Neural progenitor cell (in vitro differentiated cells): ENCODE data around the gene CTSK. TPM values are rescaled to one million over a fixed set of nuclear protein-coding genes. Genes with fewer than 3 reads are reported as not detected.

Experiments used
- DNase-seq: peaks from one replicate; pipeline ENCODE4 v3.0.0-alpha.2; 2016; ENCODE audit warnings: low spot score
- H2AFZ ChIP-seq: fragments of 200-600 bp; sonication (generic); replicated peaks from 2 replicates; pipeline ENCODE4 v1.6.1; 2016; ENCODE audit warnings: antibody characterized with exemption
- H3F3A ChIP-seq: fragments of 200-600 bp; sonication (generic); 2 replicates; pipeline ENCODE4 v1.6.1; 2016; ENCODE audit warnings: antibody characterized with exemption, low read depth
- H3K27ac ChIP-seq: fragments of 200-600 bp; sonication (generic); 2 replicates; pipeline ENCODE4 v1.5.1; 2016; ENCODE audit warnings: mild to moderate bottlenecking
- H3K27me3 ChIP-seq: fragments of 200-600 bp; sonication (generic); 2 replicates; pipeline ENCODE4 v1.6.1; 2016; ENCODE audit warnings: mild to moderate bottlenecking, moderate library complexity
- H3K36me3 ChIP-seq: fragments of 200-600 bp; sonication (generic); 2 replicates; pipeline ENCODE4 v1.5.1; 2016
- H3K4me1 ChIP-seq: fragments of 200-600 bp; sonication (generic); 2 replicates; pipeline ENCODE4 v1.6.1; 2016; ENCODE audit warnings: mixed run types
- H3K4me2 ChIP-seq: fragments of 200-600 bp; sonication (generic); 2 replicates; pipeline ENCODE4 v1.6.1; 2016
- H3K4me3 ChIP-seq: fragments of 200-600 bp; sonication (generic); 2 replicates; pipeline ENCODE4 v1.5.1; 2016
- H3K79me2 ChIP-seq: fragments of 200-600 bp; sonication (generic); 2 replicates; pipeline ENCODE4 v1.6.1; 2016; ENCODE audit warnings: low read depth
- H3K9ac ChIP-seq: fragments of 200-600 bp; sonication (generic); 2 replicates; pipeline ENCODE4 v1.6.1; 2016
- H3K9me3 ChIP-seq: fragments of 200-600 bp; sonication (generic); 2 replicates; pipeline ENCODE4 v1.5.1; 2016; ENCODE audit warnings: low read depth
- H4K20me1 ChIP-seq: fragments of 200-600 bp; sonication (generic); 2 replicates; pipeline ENCODE4 v1.6.1; 2016; ENCODE audit warnings: low read depth
- H3K27ac Mint-ChIP-seq: 3 replicates; pipeline ENCODE4 v1.8.0; 2021; ENCODE audit warnings: mixed read lengths
- H3K27me3 Mint-ChIP-seq: 2 replicates; pipeline ENCODE4 v1.8.0; 2022; ENCODE audit warnings: low read depth, mild to moderate bottlenecking, inconsistent platforms, moderate library complexity, mixed read lengths; ENCODE audit not compliant: insufficient read depth
- H3K36me3 Mint-ChIP-seq: 3 replicates; pipeline ENCODE4 v1.8.0; 2021; ENCODE audit warnings: mixed read lengths
- H3K4me1 Mint-ChIP-seq: 3 replicates; pipeline ENCODE4 v1.8.0; 2021; ENCODE audit warnings: mixed read lengths
- H3K4me3 Mint-ChIP-seq: 3 replicates; pipeline ENCODE4 v1.8.0; 2021; ENCODE audit warnings: mild to moderate bottlenecking, moderate library complexity, mixed read lengths
- H3K9me3 Mint-ChIP-seq: 3 replicates; pipeline ENCODE4 v1.8.0; 2020; ENCODE audit warnings: mixed read lengths
- EZH2 ChIP-seq: fragments of 200-600 bp; sonication (generic); IDR thresholded peaks from 2 replicates; pipeline ENCODE4 v1.6.1; 2017; ENCODE audit warnings: antibody characterized with exemption, mild to moderate bottlenecking, moderate library complexity
- EZH2phosphoT487 ChIP-seq: fragments of 200-600 bp; sonication (generic); IDR thresholded peaks from 2 replicates; pipeline ENCODE4 v1.6.1; 2017; ENCODE audit warnings: antibody characterized with exemption
- total RNA-seq: library from RNA; depleted of rRNA; stranded (reverse); fragments of >200 nt; gene quantifications from 2 replicates; pipeline ENCODE4 v1.2.3, GENCODE V29; 2015; ENCODE audit warnings: low replicate concordance
- TF ChIP-seq, protein P1 (sequence below): fragments of 200-600 bp; sonication (generic); IDR thresholded peaks from 2 replicates; pipeline ENCODE4 v1.5.1; 2017; ENCODE audit warnings: antibody characterized with exemption, mild to moderate bottlenecking

CTSK gene
- total RNA-seq, 1 donor from 2014 or later = 6.7 TPM

DNA sequence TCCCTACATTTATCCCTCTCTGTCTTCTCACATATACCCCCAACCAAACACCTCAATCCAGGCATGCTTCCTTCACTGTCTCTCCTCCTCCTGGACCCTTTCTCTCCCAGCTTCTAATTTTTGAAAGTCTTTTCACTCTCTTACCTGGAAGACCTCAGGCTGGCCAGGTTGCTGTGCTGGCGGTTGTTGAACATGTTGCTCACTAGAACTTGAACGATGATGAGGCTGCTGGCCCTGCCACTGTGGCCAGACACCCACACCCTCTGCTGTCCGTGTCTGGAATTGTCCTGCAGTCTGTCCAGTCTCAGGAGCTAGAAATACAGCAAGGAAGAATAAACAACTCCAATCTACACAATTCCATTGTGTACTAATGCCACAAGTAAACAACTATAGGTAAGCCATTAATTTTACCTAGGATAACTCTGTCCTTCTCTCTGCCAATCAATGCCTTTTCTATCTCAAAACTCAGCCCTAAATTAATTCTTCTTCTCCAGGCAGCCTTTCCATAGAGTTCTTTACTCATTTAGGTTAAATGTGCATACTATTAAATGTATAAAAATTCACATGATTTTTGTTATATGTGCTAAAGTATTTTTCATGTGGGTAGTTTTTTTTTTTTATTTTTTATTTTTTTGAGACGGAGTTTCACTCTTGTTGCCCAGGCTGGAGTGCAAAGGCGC is 5.1 kb upstream of the CTSK start:
- Histone ChIP-seq H3K27me3 (no peaks in the 10 kb centered on the region), H3K4me1 (peaks cover 3% of the 10 kb centered on the region), H3K27ac (no peak overlapping the region), H3K79me2 (no peaks in the 10 kb centered on the region), H3K9me3 (no peaks in the 10 kb centered on the region), H3K4me3 (no peak overlapping the region), H4K20me1 (no peaks in the 10 kb centered on the region), H3F3A (no peaks in the 10 kb centered on the region), H3K9ac (no peak overlapping the region), H3K4me2 (no peak overlapping the region), H2AFZ (no peak overlapping the region), H3K36me3 (no peaks in the 10 kb centered on the region)
- Mint-ChIP-seq H3K9me3 (no peaks in the 10 kb centered on the region), H3K27ac (no peak overlapping the region), H3K4me3 (no peak overlapping the region), H3K4me1 (peaks cover 1% of the 10 kb centered on the region), H3K36me3 (peaks cover 16% of the 10 kb centered on the region), H3K27me3 (no peaks in the 10 kb centered on the region)
- peak; percentile 42 for DNase-seq
- TF ChIP-seq, protein P1, sequence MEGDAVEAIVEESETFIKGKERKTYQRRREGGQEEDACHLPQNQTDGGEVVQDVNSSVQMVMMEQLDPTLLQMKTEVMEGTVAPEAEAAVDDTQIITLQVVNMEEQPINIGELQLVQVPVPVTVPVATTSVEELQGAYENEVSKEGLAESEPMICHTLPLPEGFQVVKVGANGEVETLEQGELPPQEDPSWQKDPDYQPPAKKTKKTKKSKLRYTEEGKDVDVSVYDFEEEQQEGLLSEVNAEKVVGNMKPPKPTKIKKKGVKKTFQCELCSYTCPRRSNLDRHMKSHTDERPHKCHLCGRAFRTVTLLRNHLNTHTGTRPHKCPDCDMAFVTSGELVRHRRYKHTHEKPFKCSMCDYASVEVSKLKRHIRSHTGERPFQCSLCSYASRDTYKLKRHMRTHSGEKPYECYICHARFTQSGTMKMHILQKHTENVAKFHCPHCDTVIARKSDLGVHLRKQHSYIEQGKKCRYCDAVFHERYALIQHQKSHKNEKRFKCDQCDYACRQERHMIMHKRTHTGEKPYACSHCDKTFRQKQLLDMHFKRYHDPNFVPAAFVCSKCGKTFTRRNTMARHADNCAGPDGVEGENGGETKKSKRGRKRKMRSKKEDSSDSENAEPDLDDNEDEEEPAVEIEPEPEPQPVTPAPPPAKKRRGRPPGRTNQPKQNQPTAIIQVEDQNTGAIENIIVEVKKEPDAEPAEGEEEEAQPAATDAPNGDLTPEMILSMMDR = peak; percentile 60
- TF ChIP-seq EZH2 = no peak

DNA sequence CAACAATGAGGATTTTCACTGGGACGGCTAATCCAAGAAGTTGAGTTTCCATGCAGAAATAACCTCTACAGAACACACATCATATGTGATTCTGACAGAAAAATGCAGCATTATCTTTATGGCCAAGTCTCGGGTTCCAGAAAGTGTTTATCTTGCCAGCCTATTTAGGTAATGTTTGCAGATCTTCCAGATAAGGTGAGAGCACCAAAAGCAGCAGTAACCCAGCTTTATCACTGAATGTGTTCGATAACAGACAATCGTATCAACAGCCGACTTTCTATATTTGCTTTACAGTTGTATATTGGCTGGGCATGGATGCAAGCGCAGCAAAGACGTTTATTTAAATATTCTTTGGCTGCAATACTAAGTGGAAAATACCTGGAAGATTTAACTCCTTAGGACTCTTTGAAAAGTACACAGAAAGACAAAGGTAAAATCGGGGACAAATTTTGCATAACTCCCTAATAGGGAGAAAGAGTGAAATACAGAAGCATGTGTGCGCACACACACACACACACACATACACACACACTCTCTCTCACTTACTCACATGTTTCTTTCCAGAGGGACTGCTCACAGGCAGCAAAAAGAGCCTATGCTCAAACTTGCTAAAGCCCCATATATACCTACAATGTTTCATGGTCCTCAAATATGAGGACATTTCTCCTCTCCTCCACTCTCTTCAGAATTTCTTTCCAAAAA is 3.0 kb upstream of the CTSK start:
- Histone ChIP-seq H3K27me3 (no peaks in the 10 kb centered on the region), H3F3A (no peaks in the 10 kb centered on the region), H3K4me1 (peaks cover 19% of the 10 kb centered on the region), H3K27ac (no peak overlapping the region), H3K36me3 (no peaks in the 10 kb centered on the region), H3K9me3 (no peaks in the 10 kb centered on the region), H4K20me1 (no peaks in the 10 kb centered on the region), H3K9ac (no peak overlapping the region), H2AFZ (no peak overlapping the region), H3K79me2 (no peaks in the 10 kb centered on the region), H3K4me2 (no peak overlapping the region), H3K4me3 (no peak overlapping the region)
- TF ChIP-seq EZH2 = no peak
- TF ChIP-seq, protein P1 = no peak
- TF ChIP-seq EZH2phosphoT487 = no peak
- H3K27me3 Mint-ChIP-seq = no peaks in the 10 kb centered on the region
- no peak overlapping the region for H3K4me3 Mint-ChIP-seq
- DNase-seq = no peak
- H3K4me1 Mint-ChIP-seq = peaks cover 17% of the 10 kb centered on the region
- no peak overlapping the region for H3K27ac Mint-ChIP-seq
- no peaks in the 10 kb centered on the region for H3K9me3 Mint-ChIP-seq
- H3K36me3 Mint-ChIP-seq = peaks cover 4% of the 10 kb centered on the region

DNA sequence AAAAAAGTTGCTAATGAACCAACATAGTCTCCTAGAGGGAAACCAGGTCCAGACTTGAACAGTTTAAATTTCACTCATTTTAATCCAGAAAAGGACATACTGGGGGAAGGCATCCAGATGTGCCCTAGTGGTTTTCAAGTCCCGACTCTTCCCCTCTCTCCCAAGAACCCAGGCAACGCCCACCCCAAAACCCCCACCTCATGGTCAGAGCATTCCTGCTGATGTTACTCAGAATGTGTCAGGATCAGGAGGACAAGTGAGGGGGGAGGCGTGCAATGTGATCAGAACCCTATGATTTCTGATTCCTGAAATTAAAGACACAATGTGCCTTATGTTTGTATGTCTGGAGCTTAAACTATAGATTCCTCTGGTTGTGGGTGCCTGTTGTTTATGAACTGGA is 1.6 kb upstream of the CTSK start:
- Histone ChIP-seq H3K4me2 (no peak overlapping the region), H3K9me3 (no peaks in the 10 kb centered on the region), H3K27ac (no peak overlapping the region), H4K20me1 (no peaks in the 10 kb centered on the region), H3K79me2 (no peaks in the 10 kb centered on the region), H3K9ac (no peak overlapping the region), H3K27me3 (no peaks in the 10 kb centered on the region), H3F3A (no peaks in the 10 kb centered on the region), H3K36me3 (no peaks in the 10 kb centered on the region), H2AFZ (no peak overlapping the region), H3K4me3 (no peak overlapping the region), H3K4me1 (peaks cover 20% of the 10 kb centered on the region)
- no peak for TF ChIP-seq EZH2phosphoT487
- TF ChIP-seq, protein P1 = no peak
- no peak for TF ChIP-seq EZH2
- Mint-ChIP-seq H3K4me1 (peaks cover 18% of the 10 kb centered on the region), H3K4me3 (no peak overlapping the region), H3K9me3 (no peaks in the 10 kb centered on the region), H3K27me3 (no peaks in the 10 kb centered on the region), H3K36me3 (no peaks in the 10 kb centered on the region), H3K27ac (no peak overlapping the region)
- no peak for DNase-seq
